RWPE1 (cell line): ENCODE measurements around the gene TRABD2A.

Source experiments
- CTCF ChIA-PET: fragments of 350-600 bp; sonication (Branson Sonifier 250); formaldehyde crosslinking; extraction: SDS; loops from one replicate; lab custom pipeline; 2021; lab: Yijun Ruan, JAX
- POLR2A ChIA-PET: fragments of 400-600 bp; formaldehyde crosslinking; extraction: SDS; loops from one replicate; lab custom pipeline; 2020; ENCODE audit warnings: antibody characterized with exemption; ENCODE audit not compliant: low non-redundant PET; lab: Yijun Ruan, JAX
- DNase-seq: peaks from one replicate; pipeline ENCODE4 v3.0.0; 2012; ENCODE audit warnings: low spot score
- H3K27ac ChIP-seq: fragments of 450-650 bp; 2 replicates; pipeline ENCODE4 v1.5.1; 2017
- CTCF ChIP-seq: fragments of 450-650 bp; conservative IDR thresholded peaks from 2 replicates; pipeline ENCODE4 v1.5.1; 2017; ENCODE audit warnings: low read depth, mild to moderate bottlenecking

Gene TRABD2A

DNA sequence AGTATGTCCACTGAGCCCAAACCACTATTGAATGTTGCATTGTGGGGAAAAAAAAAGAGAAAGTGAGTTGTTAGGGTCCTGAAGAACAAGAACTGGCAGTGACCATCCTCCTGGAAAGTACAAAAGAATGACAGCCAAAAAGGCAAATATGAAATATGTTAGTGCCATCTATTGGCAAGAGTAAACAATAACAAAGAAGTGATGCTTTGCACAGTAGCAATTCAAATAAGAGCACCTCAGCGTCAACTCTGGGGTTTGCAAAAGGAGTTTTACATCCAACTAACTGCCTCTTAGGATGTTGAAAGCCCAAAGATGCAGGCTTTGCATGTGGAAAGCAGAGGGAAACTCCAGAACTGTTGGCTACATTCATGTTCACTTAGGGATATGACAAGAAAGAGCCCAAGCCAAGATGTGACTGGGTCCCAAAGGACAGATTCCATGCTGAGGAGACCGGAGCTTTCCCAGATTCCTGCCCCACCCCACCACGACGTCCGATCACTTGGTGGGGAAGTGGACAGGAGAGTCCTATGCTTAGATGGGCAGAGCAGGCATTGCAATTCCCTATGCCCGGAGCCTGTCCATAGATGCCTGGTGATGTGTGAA is 15.6 kb downstream of the TRABD2A start:
- no peak for DNase-seq
- TF ChIP-seq CTCF: peak; percentile 32
- ChIA-PET CTCF (interaction anchor here (0.5 to 0.8 kb wide), 7 partner anchors 15 to 1639 kb away, joined by 3 to 4 read pairs (median 3); partner anchors contain the start of gene TRABD2A), POLR2A (no interaction called here)
- H3K27ac ChIP-seq: no peak overlapping the region

DNA sequence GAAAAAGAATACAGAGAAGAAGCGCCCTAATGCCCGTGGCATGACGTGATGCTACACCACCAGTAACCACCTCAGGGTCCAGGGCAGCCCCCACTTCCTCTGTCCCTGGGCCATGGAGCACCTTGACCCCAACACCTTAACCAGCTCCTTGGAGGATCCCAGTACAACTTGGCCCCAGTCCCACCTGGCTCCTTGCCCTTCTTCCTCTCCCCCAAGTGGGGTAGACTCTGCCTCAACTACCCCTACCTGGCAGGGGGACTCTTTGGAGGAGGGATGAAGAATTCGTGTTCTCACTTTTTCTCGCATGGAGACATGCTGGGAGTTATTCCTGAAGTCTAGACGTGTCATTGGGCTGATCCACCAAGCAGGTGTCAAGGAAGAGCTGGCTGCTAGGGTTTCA is 18.9 kb downstream of the TRABD2A start:
- no peak overlapping the region for H3K27ac ChIP-seq
- POLR2A ChIA-PET: no interaction called here
- no peak for DNase-seq
- CTCF ChIA-PET: interaction anchor here (0.6 to 0.7 kb wide), 2 partner anchors 12 to 34 kb away, joined by 3 to 4 read pairs; no protein-coding TSS in a partner anchor
- TF ChIP-seq CTCF: no peak

DNA sequence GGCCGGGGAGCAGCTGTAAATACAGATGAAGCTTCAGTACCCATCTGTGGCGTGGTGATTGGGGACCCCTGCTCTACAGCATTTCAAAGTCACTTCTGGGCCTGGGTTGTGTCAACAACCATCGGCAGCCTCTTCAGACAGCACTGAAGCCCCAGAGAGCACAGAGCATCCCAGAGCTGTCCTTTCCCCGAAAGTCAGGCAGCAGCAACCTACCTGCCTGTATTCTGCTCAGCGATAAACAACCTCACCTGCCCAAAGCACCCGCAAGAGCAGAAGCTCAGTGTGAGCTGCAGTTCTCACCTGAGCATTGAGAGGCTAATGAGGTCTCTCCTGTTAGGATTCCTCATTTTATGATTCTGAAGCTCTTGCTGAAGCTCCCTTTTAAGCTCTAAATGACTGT is 19.3 kb downstream of the TRABD2A start:
- DNase-seq: no peak
- CTCF ChIA-PET: interaction anchor here (0.6 to 0.7 kb wide), 2 partner anchors 12 to 33 kb away, joined by 3 to 4 read pairs; no protein-coding TSS in a partner anchor
- TF ChIP-seq CTCF: no peak
- POLR2A ChIA-PET: no interaction called here
- H3K27ac ChIP-seq: no peak overlapping the region

GRCh38 chr2:84858937-84859336 is 21.9 kb downstream of the TRABD2A start:
- H3K27ac ChIP-seq: no peak overlapping the region
- no peak for DNase-seq
- ChIA-PET CTCF (no interaction called here), POLR2A (no interaction called here)
- TF ChIP-seq CTCF: no peak

GRCh38 chr2:84858123-84858522 is 22.8 kb downstream of the TRABD2A start:
- CTCF ChIA-PET: interaction anchor here (0.6 kb wide), 1 partner anchor 398 kb away, joined by 3 read pairs; no protein-coding TSS in a partner anchor
- no peak for DNase-seq
- H3K27ac ChIP-seq: no peak overlapping the region
- POLR2A ChIA-PET: no interaction called here
- no peak for TF ChIP-seq CTCF

GRCh38 chr2:84857566-84857965 is 23.3 kb downstream of the TRABD2A start:
- ChIA-PET CTCF (interaction anchor here (0.6 kb wide), 1 partner anchor 398 kb away, joined by 3 read pairs; no protein-coding TSS in a partner anchor), POLR2A (no interaction called here)
- H3K27ac ChIP-seq: no peak overlapping the region

More at GRCh38 chr2:84857566-84857965, 23.3 kb downstream of the TRABD2A start:
- no peak for DNase-seq
- TF ChIP-seq CTCF: no peak
